Neural cell (in vitro differentiated cells): ENCODE results near the gene EDIL3. TPM values are rescaled to one million over a fixed set of nuclear protein-coding genes. Genes with fewer than 3 reads are reported as not detected.

Experiments used
- H2AFZ ChIP-seq: fragments of 200-600, 300-800 bp; sonication (generic), shearing (Covaris generic); 2 replicates; pipeline ENCODE4 v1.6.0; 2014; ENCODE audit warnings: low read depth, mild to moderate bottlenecking, antibody characterized with exemption, low read length, moderate library complexity
- H3F3A ChIP-seq: fragments of 200-600 bp; shearing (Covaris generic); 2 replicates; pipeline ENCODE4 v1.6.1; 2016; ENCODE audit warnings: mild to moderate bottlenecking, moderate library complexity, mixed read lengths, antibody characterized with exemption, low read length; ENCODE audit not compliant: insufficient read depth, poor library complexity, severe bottlenecking
- H3K27ac ChIP-seq: fragments of 200-600, 300-800 bp; sonication (generic), shearing (Covaris generic); 2 replicates; pipeline ENCODE4 v1.5.1; 2014; ENCODE audit warnings: mild to moderate bottlenecking, low read length, moderate library complexity
- H3K27me3 ChIP-seq: fragments of 300-800, 200-600 bp; sonication (generic), shearing (Covaris generic); 2 replicates; pipeline ENCODE4 v1.6.0; 2014; ENCODE audit warnings: mild to moderate bottlenecking, low read depth, low read length, moderate library complexity; ENCODE audit not compliant: insufficient read depth
- H3K36me3 ChIP-seq: fragments of 300-800, 200-600 bp; sonication (generic), shearing (Covaris generic); 2 replicates; pipeline ENCODE4 v1.5.1; 2014; ENCODE audit warnings: mild to moderate bottlenecking, antibody characterized with exemption, low read length, moderate library complexity; ENCODE audit not compliant: insufficient read depth
- H3K4me2 ChIP-seq: fragments of 300-800, 200-600 bp; sonication (generic), shearing (Covaris generic); 2 replicates; pipeline ENCODE4 v1.6.0; 2014; ENCODE audit warnings: mild to moderate bottlenecking, low read length
- H3K4me3 ChIP-seq: fragments of 300-800, 200-600 bp; sonication (generic), shearing (Covaris generic); 2 replicates; pipeline ENCODE4 v1.5.1; 2014; ENCODE audit warnings: mild to moderate bottlenecking, low read length, moderate library complexity
- H3K79me2 ChIP-seq: fragments of 200-600 bp; shearing (Covaris generic); replicated peaks from 2 replicates; pipeline ENCODE4 v1.6.0; 2014; ENCODE audit warnings: mild to moderate bottlenecking, low read length, moderate library complexity; ENCODE audit not compliant: insufficient read depth
- H3K9ac ChIP-seq: fragments of 300-800, 200-600 bp; sonication (generic), shearing (Covaris generic); 2 replicates; pipeline ENCODE4 v1.6.1; 2016; ENCODE audit warnings: mild to moderate bottlenecking, low read length, mixed read lengths
- H3K9me2 ChIP-seq: fragments of 200-600 bp; shearing (Covaris generic); 2 replicates; pipeline ENCODE4 v1.6.1; 2016; ENCODE audit warnings: mild to moderate bottlenecking, low read length, mixed read lengths; ENCODE audit not compliant: insufficient read depth
- H3K9me3 ChIP-seq: fragments of 200-600, 300-800 bp; sonication (generic), shearing (Covaris generic); 2 replicates; pipeline ENCODE4 v1.6.1; 2016; ENCODE audit warnings: mild to moderate bottlenecking, mixed run types, low read length, moderate library complexity, mixed read lengths
- H4K20me1 ChIP-seq: fragments of 200-600 bp; shearing (Covaris generic); 2 replicates; pipeline ENCODE4 v1.6.1; 2016; ENCODE audit warnings: mild to moderate bottlenecking, mixed run types; ENCODE audit not compliant: insufficient read depth
- EP300 ChIP-seq: fragments of 450-650 bp; conservative IDR thresholded peaks from 2 replicates; pipeline ENCODE4 v1.6.1; 2014; ENCODE audit warnings: antibody characterized with exemption, mild to moderate bottlenecking, moderate library complexity; ENCODE audit not compliant: poor library complexity, severe bottlenecking
- EZH2 ChIP-seq: fragments of 200-600, 300-800 bp; shearing (Covaris generic), sonication (generic); IDR thresholded peaks from 2 replicates; pipeline ENCODE4 v1.6.1; 2014; ENCODE audit warnings: antibody characterized with exemption, low read length, borderline replicate concordance, mild to moderate bottlenecking; ENCODE audit not compliant: insufficient read depth, poor library complexity, severe bottlenecking
- MXI1 ChIP-seq: fragments of 450-650 bp; conservative IDR thresholded peaks from 2 replicates; pipeline ENCODE4 v1.6.1; 2014; ENCODE audit warnings: antibody characterized with exemption, mild to moderate bottlenecking; ENCODE audit not compliant: poor library complexity, severe bottlenecking
- POLR2AphosphoS5 ChIP-seq: IDR thresholded peaks from 2 replicates; pipeline ENCODE4 v1.6.1; 2012
- RAD21 ChIP-seq: fragments of 450-650 bp; conservative IDR thresholded peaks from 2 replicates; pipeline ENCODE4 v1.6.1; 2014; ENCODE audit warnings: antibody characterized with exemption, mild to moderate bottlenecking, moderate library complexity
- SMC3 ChIP-seq: fragments of 450-650 bp; conservative IDR thresholded peaks from 2 replicates; pipeline ENCODE4 v1.6.1; 2014; ENCODE audit warnings: antibody characterized with exemption, mild to moderate bottlenecking, moderate library complexity; ENCODE audit not compliant: poor library complexity
- TAF1 ChIP-seq: IDR thresholded peaks from 2 replicates; pipeline ENCODE4 v1.6.1; 2012; ENCODE audit warnings: low read depth
- polyA plus RNA-seq: library from polyadenylated mRNA; depleted of rRNA; stranded (reverse); fragments of >200 nt; gene quantifications from 2 replicates; pipeline ENCODE4 v1.2.3, GENCODE V29; 2014
- TF ChIP-seq, protein P1 (sequence below): fragments of 450-650 bp; IDR thresholded peaks from 2 replicates; pipeline ENCODE4 v1.5.1; 2014; ENCODE audit warnings: antibody characterized with exemption, mild to moderate bottlenecking, moderate library complexity; ENCODE audit not compliant: poor library complexity, severe bottlenecking
- TF ChIP-seq, protein P2 (sequence below): IDR thresholded peaks from 2 replicates; pipeline ENCODE4 v1.6.1; 2012; ENCODE audit warnings: borderline replicate concordance

Gene EDIL3
- polyA plus RNA-seq, 1 donor from 2014 or later, result 6.1 TPM

DNA sequence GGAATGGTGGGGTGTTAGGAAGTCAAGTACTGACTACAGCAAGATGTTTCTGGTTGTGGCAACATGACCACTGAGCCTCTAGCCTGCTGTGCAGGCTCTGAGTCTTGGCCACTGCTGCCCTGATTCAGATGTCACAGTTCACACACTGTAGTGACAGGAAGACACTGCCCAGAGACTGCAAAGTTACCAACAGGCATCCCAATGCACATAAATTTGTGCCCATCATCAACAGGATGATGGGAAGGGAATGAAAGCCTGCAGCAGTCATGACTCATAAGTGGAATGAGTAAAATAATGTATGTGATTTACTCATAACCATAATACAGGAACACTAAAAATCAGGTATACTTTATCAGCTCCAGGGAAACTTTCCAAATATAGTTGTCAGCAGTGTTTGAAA is 412.4 kb downstream of the EDIL3 start:
- no peaks in the 10 kb centered on the region for H3K36me3 ChIP-seq
- no peaks in the 10 kb centered on the region for H3K27me3 ChIP-seq
- peaks cover 3% of the 10 kb centered on the region for H3F3A ChIP-seq
- H3K4me3 ChIP-seq, result no peak overlapping the region
- no peaks in the 10 kb centered on the region for H3K9me3 ChIP-seq
- TF ChIP-seq POLR2AphosphoS5, result no peak
- no peak for TF ChIP-seq RAD21
- no peak for TF ChIP-seq MXI1
- TF ChIP-seq SMC3, result no peak
- no peak for TF ChIP-seq EZH2
- no peak for TF ChIP-seq EP300
- TF ChIP-seq TAF1, result no peak
- H3K9ac ChIP-seq, result no peak overlapping the region
- no peaks in the 10 kb centered on the region for H3K9me2 ChIP-seq
- H3K27ac ChIP-seq, result no peak overlapping the region
- no peak overlapping the region for H3K4me2 ChIP-seq
- H2AFZ ChIP-seq, result no peak overlapping the region
- no peaks in the 10 kb centered on the region for H4K20me1 ChIP-seq
- H3K79me2 ChIP-seq, result no peaks in the 10 kb centered on the region

DNA sequence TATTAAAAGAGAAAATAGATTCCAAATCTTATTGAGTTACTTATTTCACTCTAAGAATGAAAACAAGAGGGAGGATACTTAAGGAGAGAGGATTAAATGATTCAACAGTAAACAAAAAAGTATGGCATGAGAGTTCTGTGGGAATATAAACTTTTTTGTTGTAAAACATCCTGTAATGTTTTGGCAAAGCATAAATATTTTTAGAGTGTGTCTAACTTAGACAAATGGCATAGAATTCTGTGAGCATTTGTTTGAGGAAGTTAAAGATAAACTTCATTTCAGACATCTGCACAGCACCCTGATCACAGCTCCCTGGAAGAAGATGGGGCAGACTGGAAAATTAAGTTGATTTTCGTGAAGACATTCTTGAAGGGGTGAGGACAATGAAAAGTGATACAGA is 417.3 kb downstream of the EDIL3 start:
- H3K27me3 ChIP-seq, result no peaks in the 10 kb centered on the region
- H3K27ac ChIP-seq, result no peak overlapping the region
- H3K36me3 ChIP-seq, result no peaks in the 10 kb centered on the region
- no peaks in the 10 kb centered on the region for H3F3A ChIP-seq
- TF ChIP-seq MXI1 (no peak), TAF1 (no peak), RAD21 (no peak), EZH2 (no peak), EP300 (no peak), SMC3 (no peak), POLR2AphosphoS5 (no peak)
- TF ChIP-seq, protein P1, sequence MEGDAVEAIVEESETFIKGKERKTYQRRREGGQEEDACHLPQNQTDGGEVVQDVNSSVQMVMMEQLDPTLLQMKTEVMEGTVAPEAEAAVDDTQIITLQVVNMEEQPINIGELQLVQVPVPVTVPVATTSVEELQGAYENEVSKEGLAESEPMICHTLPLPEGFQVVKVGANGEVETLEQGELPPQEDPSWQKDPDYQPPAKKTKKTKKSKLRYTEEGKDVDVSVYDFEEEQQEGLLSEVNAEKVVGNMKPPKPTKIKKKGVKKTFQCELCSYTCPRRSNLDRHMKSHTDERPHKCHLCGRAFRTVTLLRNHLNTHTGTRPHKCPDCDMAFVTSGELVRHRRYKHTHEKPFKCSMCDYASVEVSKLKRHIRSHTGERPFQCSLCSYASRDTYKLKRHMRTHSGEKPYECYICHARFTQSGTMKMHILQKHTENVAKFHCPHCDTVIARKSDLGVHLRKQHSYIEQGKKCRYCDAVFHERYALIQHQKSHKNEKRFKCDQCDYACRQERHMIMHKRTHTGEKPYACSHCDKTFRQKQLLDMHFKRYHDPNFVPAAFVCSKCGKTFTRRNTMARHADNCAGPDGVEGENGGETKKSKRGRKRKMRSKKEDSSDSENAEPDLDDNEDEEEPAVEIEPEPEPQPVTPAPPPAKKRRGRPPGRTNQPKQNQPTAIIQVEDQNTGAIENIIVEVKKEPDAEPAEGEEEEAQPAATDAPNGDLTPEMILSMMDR, result no peak
- TF ChIP-seq, protein P2, sequence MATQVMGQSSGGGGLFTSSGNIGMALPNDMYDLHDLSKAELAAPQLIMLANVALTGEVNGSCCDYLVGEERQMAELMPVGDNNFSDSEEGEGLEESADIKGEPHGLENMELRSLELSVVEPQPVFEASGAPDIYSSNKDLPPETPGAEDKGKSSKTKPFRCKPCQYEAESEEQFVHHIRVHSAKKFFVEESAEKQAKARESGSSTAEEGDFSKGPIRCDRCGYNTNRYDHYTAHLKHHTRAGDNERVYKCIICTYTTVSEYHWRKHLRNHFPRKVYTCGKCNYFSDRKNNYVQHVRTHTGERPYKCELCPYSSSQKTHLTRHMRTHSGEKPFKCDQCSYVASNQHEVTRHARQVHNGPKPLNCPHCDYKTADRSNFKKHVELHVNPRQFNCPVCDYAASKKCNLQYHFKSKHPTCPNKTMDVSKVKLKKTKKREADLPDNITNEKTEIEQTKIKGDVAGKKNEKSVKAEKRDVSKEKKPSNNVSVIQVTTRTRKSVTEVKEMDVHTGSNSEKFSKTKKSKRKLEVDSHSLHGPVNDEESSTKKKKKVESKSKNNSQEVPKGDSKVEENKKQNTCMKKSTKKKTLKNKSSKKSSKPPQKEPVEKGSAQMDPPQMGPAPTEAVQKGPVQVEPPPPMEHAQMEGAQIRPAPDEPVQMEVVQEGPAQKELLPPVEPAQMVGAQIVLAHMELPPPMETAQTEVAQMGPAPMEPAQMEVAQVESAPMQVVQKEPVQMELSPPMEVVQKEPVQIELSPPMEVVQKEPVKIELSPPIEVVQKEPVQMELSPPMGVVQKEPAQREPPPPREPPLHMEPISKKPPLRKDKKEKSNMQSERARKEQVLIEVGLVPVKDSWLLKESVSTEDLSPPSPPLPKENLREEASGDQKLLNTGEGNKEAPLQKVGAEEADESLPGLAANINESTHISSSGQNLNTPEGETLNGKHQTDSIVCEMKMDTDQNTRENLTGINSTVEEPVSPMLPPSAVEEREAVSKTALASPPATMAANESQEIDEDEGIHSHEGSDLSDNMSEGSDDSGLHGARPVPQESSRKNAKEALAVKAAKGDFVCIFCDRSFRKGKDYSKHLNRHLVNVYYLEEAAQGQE, result no peak
- H4K20me1 ChIP-seq, result no peaks in the 10 kb centered on the region
- H3K79me2 ChIP-seq, result no peaks in the 10 kb centered on the region
- no peak overlapping the region for H3K9ac ChIP-seq
- H2AFZ ChIP-seq, result no peak overlapping the region
- no peak overlapping the region for H3K4me3 ChIP-seq
- H3K9me2 ChIP-seq, result no peaks in the 10 kb centered on the region
- no peak overlapping the region for H3K4me2 ChIP-seq
- no peaks in the 10 kb centered on the region for H3K9me3 ChIP-seq
